ENCODE data around the gene ICAM1. TPM values are rescaled to one million over a fixed set of nuclear protein-coding genes. Genes with fewer than 3 reads are reported as not detected.
"Not testable (repeated sequence)": the region's sequence is repeated elsewhere in the genome, so short reads cannot be mapped to it uniquely, and the experiment has no call there.

ICAM1 gene
- polyA plus RNA-seq, 3 donors: 5.0 to 6.6 (median 5.6) TPM

GRCh38 chr19:10237702-10238101, 33.2 kb upstream of the ICAM1 start:
- DNase-seq: no peak

GRCh38 chr19:10238172-10238783, 32.6 kb upstream of the ICAM1 start:
- DNase-seq: peak; percentile 60

- DNase-seq: not testable (repeated sequence)
Measured at GRCh38 chr19:10241826-10242449, 29.0 kb upstream of the ICAM1 start.

GRCh38 chr19:10243606-10244005, 27.3 kb upstream of the ICAM1 start:
- no peak for DNase-seq

- no peak for DNase-seq
Measured at GRCh38 chr19:10245189-10245939, 25.6 kb upstream of the ICAM1 start.

- DNase-seq: no peak
Measured at GRCh38 chr19:10246511-10246910, 24.4 kb upstream of the ICAM1 start.

- peak; percentile 99 for DNase-seq
Measured at GRCh38 chr19:10251792-10252694, 18.9 kb upstream of the ICAM1 start, which contains the start of gene MRPL4. Gene MRPL4 (plus strand): TSS chr19:10252214. CDS start chr19:10252254, 40 bp downstream.

GRCh38 chr19:10252707-10253106, 18.2 kb upstream of the ICAM1 start:
- DNase-seq: no peak

GRCh38 chr19:10254244-10254643, 16.7 kb upstream of the ICAM1 start:
- no peak for DNase-seq

GRCh38 chr19:10255358-10255757, 15.6 kb upstream of the ICAM1 start:
- no peak for DNase-seq

- no peak for DNase-seq
Measured at GRCh38 chr19:10256551-10256950, 14.4 kb upstream of the ICAM1 start.

- no peak for DNase-seq
Measured at GRCh38 chr19:10256970-10257615, 13.8 kb upstream of the ICAM1 start.

GRCh38 chr19:10258080-10258710, 12.7 kb upstream of the ICAM1 start:
- no peak for DNase-seq

GRCh38 chr19:10259162-10259905, 11.6 kb upstream of the ICAM1 start:
- peak; percentile 89 for DNase-seq

- no peak for DNase-seq
Measured at GRCh38 chr19:10260141-10260584, 10.8 kb upstream of the ICAM1 start.

GRCh38 chr19:10262771-10263170, 8.1 kb upstream of the ICAM1 start:
- no peak for DNase-seq

- no peak for DNase-seq
Measured at GRCh38 chr19:10266706-10267105, 4.2 kb upstream of the ICAM1 start.

- no peak for DNase-seq
Measured at GRCh38 chr19:10268071-10268470, 2.8 kb upstream of the ICAM1 start.

- DNase-seq: peak; percentile 62
Measured at GRCh38 chr19:10269333-10270179, 1.4 kb upstream of the ICAM1 start.
